Upper lobe of left lung (tissue), 4 donors: ENCODE measurements around the gene ATP2B1.

Experiments
- CTCF ChIP-seq, 6 experiments: fragments of 450-650 bp in 4 of 6; fragments of 200-600 bp in 2 of 6; sonication (generic) in 2 of 6; IDR thresholded peaks; one replicate each; pipeline ENCODE4 v1.5.1; 2016 to 2019; ENCODE audit warnings: antibody characterized with exemption in 6 of 6
- POLR2A ChIP-seq, 4 donors: fragments of 450-650 bp; IDR thresholded peaks; one replicate each; pipeline ENCODE4 v1.5.1; 2016 to 2017; ENCODE audit warnings: antibody characterized with exemption in 4 of 4, mild to moderate bottlenecking in 2 of 4

- TF ChIP-seq CTCF (IDR thresholded peaks at IDR 0.05) (no peak), POLR2A (IDR thresholded peaks at IDR 0.05) (no peak)
Measured at GRCh38 chr12:89539426-89540223, 169.0 kb downstream of the ATP2B1 start.
